Hematopoietic multipotent progenitor cell treated with erythropoietin and hydrocortisone succinate and interleukin-3 and kit ligand, for 4 days (in vitro differentiated cells): ENCODE results near the gene GPR171.

Experiments used
- DNase-seq: peaks from one replicate; pipeline ENCODE4 v3.0.0-alpha.2; 2015

The GPR171 gene

GRCh38 chr3:151171145-151171757 is 31.8 kb downstream of the GPR171 start:
- peak; percentile 70 for DNase-seq

- DNase-seq: peak; percentile 83
Measured at GRCh38 chr3:151169948-151170679, 32.9 kb downstream of the GPR171 start.

GRCh38 chr3:151169262-151169947 is 33.6 kb downstream of the GPR171 start:
- DNase-seq: peak; percentile 79

GRCh38 chr3:151168269-151169094 is 34.5 kb downstream of the GPR171 start:
- peak; percentile 72 for DNase-seq

- peak; percentile 38 for DNase-seq
Measured at GRCh38 chr3:151166161-151166560, 36.9 kb downstream of the GPR171 start.

GRCh38 chr3:151165226-151165625 is 37.8 kb downstream of the GPR171 start:
- DNase-seq: no peak

GRCh38 chr3:151159806-151160205 is 43.2 kb downstream of the GPR171 start:
- DNase-seq: no peak

GRCh38 chr3:151156618-151157216 is 46.3 kb downstream of the GPR171 start:
- peak; percentile 87 for DNase-seq

GRCh38 chr3:151155409-151156128 is 47.4 kb downstream of the GPR171 start:
- no peak for DNase-seq

GRCh38 chr3:151154566-151154965 is 48.5 kb downstream of the GPR171 start:
- DNase-seq: no peak

GRCh38 chr3:151152455-151153079 is 50.4 kb downstream of the GPR171 start:
- DNase-seq: no peak
